NCI-H1417 treated with DMSO at 0.1 percent for 48 hours (cell line): ENCODE results near the gene MAML3.

Experiments used
- DNase-seq: peaks from one replicate; lab custom pipeline; 2025; lab: John Stamatoyannopoulos, UW

Gene MAML3

GRCh38 chr4:140156529-140157171 is 2.7 kb upstream of the MAML3 start:
- no peak for DNase-seq

- peak; percentile 87 for DNase-seq
These were observed 548 bp upstream of the MAML3 start for GRCh38 chr4:140154572-140154891.

GRCh38 chr4:140153419-140153717 is 616 bp downstream of the MAML3 start:
- no peak for DNase-seq

GRCh38 chr4:140152751-140153418 is 1.1 kb downstream of the MAML3 start:
- no peak for DNase-seq

GRCh38 chr4:140152013-140152703 is 1.8 kb downstream of the MAML3 start:
- no peak for DNase-seq

GRCh38 chr4:140151699-140152012 is 2.3 kb downstream of the MAML3 start:
- DNase-seq = peak; percentile 86

- DNase-seq = peak; percentile 70
These were observed 2.9 kb downstream of the MAML3 start for GRCh38 chr4:140150886-140151698.

- no peak for DNase-seq
These were observed 3.4 kb downstream of the MAML3 start for GRCh38 chr4:140150636-140150885.

GRCh38 chr4:140149846-140150635 is 3.9 kb downstream of the MAML3 start:
- peak; percentile 41 for DNase-seq

- DNase-seq = no peak
These were observed 9.9 kb downstream of the MAML3 start for GRCh38 chr4:140144050-140144449.

GRCh38 chr4:140141210-140141835 is 12.7 kb downstream of the MAML3 start:
- DNase-seq = peak; percentile 69

GRCh38 chr4:140140566-140140965 is 13.4 kb downstream of the MAML3 start:
- DNase-seq = no peak

- DNase-seq = no peak
These were observed 15.6 kb downstream of the MAML3 start for GRCh38 chr4:140138428-140138827.

- no peak for DNase-seq
These were observed 16.3 kb downstream of the MAML3 start for GRCh38 chr4:140137671-140138070.

GRCh38 chr4:140136509-140136908 is 17.5 kb downstream of the MAML3 start:
- DNase-seq = no peak

GRCh38 chr4:140135529-140136088 is 18.4 kb downstream of the MAML3 start:
- DNase-seq = no peak

- no peak for DNase-seq
These were observed 19.1 kb downstream of the MAML3 start for GRCh38 chr4:140134746-140135425.

- no peak for DNase-seq
These were observed 20.4 kb downstream of the MAML3 start for GRCh38 chr4:140133576-140133975.

GRCh38 chr4:140131675-140132229 is 22.2 kb downstream of the MAML3 start:
- no peak for DNase-seq

GRCh38 chr4:140130677-140131076 is 23.3 kb downstream of the MAML3 start:
- DNase-seq = no peak

GRCh38 chr4:140127422-140127821 is 26.6 kb downstream of the MAML3 start:
- no peak for DNase-seq
